Bronchial epithelial cell (primary cell): ENCODE measurements around the gene GMPR. TPM values are rescaled to one million over a fixed set of nuclear protein-coding genes. Genes with fewer than 3 reads are reported as not detected.

Experiments
- DNase-seq: peaks from one replicate; pipeline ENCODE4 v3.0.0-alpha.2; 2010; ENCODE audit warnings: low read depth
- FAIRE-seq: peaks from 2 replicates; lab custom pipeline; 2011; peaks lifted over from hg19 to GRCh38; lab: Jason Lieb, UNC
- H3K27me3 ChIP-seq: 2 replicates; pipeline ENCODE4 v1.5.1; 2011; ENCODE audit warnings: low read length; ENCODE audit not compliant: control insufficient read depth, insufficient read depth
- H3K36me3 ChIP-seq: 2 replicates; pipeline ENCODE4 v1.5.1; 2011; ENCODE audit warnings: low read length; ENCODE audit not compliant: control insufficient read depth, insufficient read depth
- H3K4me3 ChIP-seq: 2 replicates; pipeline ENCODE4 v1.5.1; 2011; ENCODE audit warnings: mild to moderate bottlenecking, low read depth, low read length, control low read depth
- CTCF ChIP-seq: IDR thresholded peaks from 2 replicates; pipeline ENCODE4 v1.5.1; 2011; ENCODE audit warnings: mild to moderate bottlenecking, moderate library complexity, low read length, control low read depth, inconsistent platforms; ENCODE audit not compliant: insufficient read depth, severe bottlenecking
- total RNA-seq: library from RNA; depleted of rRNA; stranded (reverse); fragments of >200 nt; gene quantifications from 2 replicates; pipeline ENCODE4 v1.2.1, GENCODE V29; 2014

The GMPR gene
- total RNA-seq, 1 donor from 2014 or later, result 0.53 TPM

GRCh38 chr6:16291739-16292138 is 53.4 kb downstream of the GMPR start:
- no peak for FAIRE-seq
- Histone ChIP-seq H3K36me3 (no peaks in the 10 kb centered on the region), H3K27me3 (no peaks in the 10 kb centered on the region), H3K4me3 (no peak overlapping the region)
- TF ChIP-seq CTCF, result no peak
- no peak for DNase-seq

GRCh38 chr6:16292432-16292831 is 54.0 kb downstream of the GMPR start:
- DNase-seq (no peak), FAIRE-seq (no peak)
- H3K4me3 ChIP-seq, result no peak overlapping the region
- no peaks in the 10 kb centered on the region for H3K27me3 ChIP-seq
- H3K36me3 ChIP-seq, result no peaks in the 10 kb centered on the region
- no peak for TF ChIP-seq CTCF

GRCh38 chr6:16292942-16293341 is 54.6 kb downstream of the GMPR start:
- H3K4me3 ChIP-seq, result no peak overlapping the region
- no peak for FAIRE-seq
- no peak for TF ChIP-seq CTCF
- H3K27me3 ChIP-seq, result no peaks in the 10 kb centered on the region
- no peak for DNase-seq
- H3K36me3 ChIP-seq, result no peaks in the 10 kb centered on the region

- no peak overlapping the region for H3K4me3 ChIP-seq
- no peaks in the 10 kb centered on the region for H3K27me3 ChIP-seq
- H3K36me3 ChIP-seq, result no peaks in the 10 kb centered on the region
- DNase-seq, result no peak
- FAIRE-seq, result no peak
- TF ChIP-seq CTCF, result no peak
Measured at GRCh38 chr6:16294371-16294770, 56.0 kb downstream of the GMPR start.

- H3K27me3 ChIP-seq, result no peaks in the 10 kb centered on the region
- no peaks in the 10 kb centered on the region for H3K36me3 ChIP-seq
- no peak overlapping the region for H3K4me3 ChIP-seq
- no peak for DNase-seq
- FAIRE-seq, result no peak
- TF ChIP-seq CTCF, result no peak
Measured at GRCh38 chr6:16295060-16295459, 56.7 kb downstream of the GMPR start.

- DNase-seq (no peak), FAIRE-seq (no peak)
- no peak for TF ChIP-seq CTCF
- no peaks in the 10 kb centered on the region for H3K27me3 ChIP-seq
- no peaks in the 10 kb centered on the region for H3K36me3 ChIP-seq
- no peak overlapping the region for H3K4me3 ChIP-seq
Measured at GRCh38 chr6:16295471-16295870, 57.1 kb downstream of the GMPR start.
